GM12875 (cell line): ENCODE measurements around the gene TNRC18.

Source experiments
- H3K4me3 ChIP-seq: one replicate; pipeline ENCODE4 v1.5.1; 2011; ENCODE audit warnings: low read depth, low read length, control low read depth
- TF ChIP-seq, protein P1 (sequence below): IDR thresholded peaks from 2 replicates; pipeline ENCODE4 v1.5.1; 2011; ENCODE audit warnings: low read depth, mild to moderate bottlenecking, control low read depth, inconsistent platforms, low read length, moderate library complexity, borderline replicate concordance; ENCODE audit not compliant: insufficient read depth

The TNRC18 gene

GRCh38 chr7:5395246-5395645 lies 28.4 kb downstream of the TNRC18 start:
- no peak overlapping the region for H3K4me3 ChIP-seq
- TF ChIP-seq, protein P1, sequence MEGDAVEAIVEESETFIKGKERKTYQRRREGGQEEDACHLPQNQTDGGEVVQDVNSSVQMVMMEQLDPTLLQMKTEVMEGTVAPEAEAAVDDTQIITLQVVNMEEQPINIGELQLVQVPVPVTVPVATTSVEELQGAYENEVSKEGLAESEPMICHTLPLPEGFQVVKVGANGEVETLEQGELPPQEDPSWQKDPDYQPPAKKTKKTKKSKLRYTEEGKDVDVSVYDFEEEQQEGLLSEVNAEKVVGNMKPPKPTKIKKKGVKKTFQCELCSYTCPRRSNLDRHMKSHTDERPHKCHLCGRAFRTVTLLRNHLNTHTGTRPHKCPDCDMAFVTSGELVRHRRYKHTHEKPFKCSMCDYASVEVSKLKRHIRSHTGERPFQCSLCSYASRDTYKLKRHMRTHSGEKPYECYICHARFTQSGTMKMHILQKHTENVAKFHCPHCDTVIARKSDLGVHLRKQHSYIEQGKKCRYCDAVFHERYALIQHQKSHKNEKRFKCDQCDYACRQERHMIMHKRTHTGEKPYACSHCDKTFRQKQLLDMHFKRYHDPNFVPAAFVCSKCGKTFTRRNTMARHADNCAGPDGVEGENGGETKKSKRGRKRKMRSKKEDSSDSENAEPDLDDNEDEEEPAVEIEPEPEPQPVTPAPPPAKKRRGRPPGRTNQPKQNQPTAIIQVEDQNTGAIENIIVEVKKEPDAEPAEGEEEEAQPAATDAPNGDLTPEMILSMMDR = no peak

DNA sequence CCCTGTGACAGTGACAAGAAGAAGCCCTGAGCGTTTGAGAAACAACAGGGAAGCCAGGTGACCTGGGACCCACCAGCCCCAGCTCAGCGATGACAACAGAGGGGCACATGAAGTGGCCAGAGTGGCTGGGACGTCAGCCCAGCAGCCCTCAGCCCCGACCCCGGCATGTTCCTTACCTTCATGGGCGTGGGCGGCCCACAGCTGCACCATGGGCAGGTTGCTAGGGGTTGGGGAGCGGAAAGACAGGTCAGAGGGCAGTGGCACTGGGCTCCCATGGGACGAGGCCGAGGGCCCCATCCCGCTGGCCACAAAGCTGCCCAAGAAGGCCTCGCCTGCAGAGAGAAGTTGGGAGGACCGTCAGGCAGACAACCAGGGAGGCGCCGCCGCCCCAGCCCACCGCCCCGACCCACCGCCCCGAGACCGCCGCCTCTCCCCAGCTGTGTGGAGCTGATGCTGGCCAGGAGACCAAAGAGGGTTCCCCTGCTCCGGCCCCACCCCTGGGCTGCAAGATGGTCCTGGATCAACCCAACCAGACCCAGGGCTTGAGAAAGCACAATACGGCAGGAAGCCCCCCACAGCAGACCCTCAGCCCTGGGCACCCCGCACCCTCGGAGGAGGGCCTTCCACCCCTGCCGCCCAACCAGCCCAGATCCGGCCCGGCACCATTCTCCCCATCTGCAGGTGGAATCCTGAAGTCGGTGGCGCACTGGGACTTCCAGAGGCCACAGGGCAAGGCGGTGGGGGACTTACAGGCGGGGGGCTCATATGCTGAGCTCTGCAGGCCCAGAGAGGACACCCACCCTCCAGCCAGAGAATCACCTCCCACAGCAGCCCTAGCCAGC lies 29.1 kb downstream of the TNRC18 start:
- TF ChIP-seq, protein P1 = no peak
- H3K4me3 ChIP-seq = no peak overlapping the region

DNA sequence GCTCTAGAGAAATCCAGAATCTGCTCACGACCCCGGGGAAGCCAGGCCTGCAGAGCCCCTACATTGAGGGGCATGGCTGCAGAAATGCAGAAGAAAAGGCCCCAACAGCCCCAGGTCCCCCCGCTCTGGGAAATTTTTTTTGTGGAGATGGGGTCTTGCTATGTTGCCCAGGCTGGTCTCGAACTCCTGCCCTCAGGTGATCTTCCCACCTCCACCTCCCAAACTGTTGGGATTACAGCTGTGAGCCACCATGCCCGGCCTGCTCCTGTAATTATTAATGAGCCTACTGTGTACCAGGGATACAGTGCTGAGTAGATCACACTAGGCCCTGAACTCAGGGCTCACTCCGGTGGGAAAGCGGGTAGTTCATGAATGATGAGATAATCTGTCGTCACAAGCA lies 29.9 kb downstream of the TNRC18 start:
- TF ChIP-seq, protein P1 = no peak
- no peak overlapping the region for H3K4me3 ChIP-seq

DNA sequence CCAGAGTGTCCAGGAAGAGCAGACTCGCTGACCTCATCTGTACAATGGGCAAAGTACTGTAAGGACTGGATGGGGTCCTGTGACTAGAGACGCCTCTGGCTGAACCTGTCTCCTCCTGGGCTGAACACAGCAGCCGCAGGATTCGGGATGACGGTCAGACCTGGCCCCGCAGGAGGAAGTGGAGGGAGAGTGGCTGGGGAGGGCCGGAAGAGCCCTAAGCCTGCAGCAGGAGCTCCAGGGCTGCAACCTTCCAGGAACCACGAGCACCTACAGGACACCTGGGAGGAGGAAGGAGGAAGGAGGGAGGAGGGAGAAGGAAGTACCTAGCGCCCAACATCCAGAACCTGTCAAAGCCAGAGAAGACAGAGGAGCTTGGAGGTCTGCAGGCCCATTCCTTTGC lies 30.3 kb downstream of the TNRC18 start:
- H3K4me3 ChIP-seq = no peak overlapping the region
- TF ChIP-seq, protein P1 = no peak

GRCh38 chr7:5390918-5391317 lies 32.7 kb downstream of the TNRC18 start:
- no peak overlapping the region for H3K4me3 ChIP-seq
- TF ChIP-seq, protein P1 = no peak

DNA sequence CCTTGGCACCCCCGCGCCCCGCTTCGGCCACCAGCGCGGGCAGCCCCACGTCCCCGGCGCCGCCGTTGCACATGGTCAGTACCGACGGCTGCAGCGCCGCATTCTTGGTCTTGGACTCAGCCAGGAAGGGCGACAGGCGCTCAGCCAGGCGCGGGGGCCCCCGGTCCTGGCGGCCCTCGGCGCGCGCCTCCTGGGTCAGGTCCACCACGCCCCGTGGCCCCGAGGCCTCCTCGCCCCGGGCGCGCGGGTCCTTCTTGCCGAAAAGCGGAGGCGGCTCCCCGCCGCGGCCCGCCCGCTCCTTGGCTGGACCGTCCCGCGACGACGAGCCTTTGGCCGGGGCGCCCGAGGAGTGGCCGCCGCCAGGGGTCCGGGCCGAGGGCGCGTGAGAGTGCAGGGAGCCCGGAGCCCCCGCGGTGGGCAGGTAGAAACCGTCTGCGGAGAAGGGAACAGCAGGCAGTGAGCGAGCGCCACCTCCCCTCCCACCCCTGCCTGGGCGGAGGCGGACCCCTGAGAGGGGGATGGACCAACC lies 34.7 kb downstream of the TNRC18 start:
- TF ChIP-seq, protein P1 = no peak
- no peak overlapping the region for H3K4me3 ChIP-seq
